GM12891 (cell line): ENCODE measurements around the gene PRKCA.

Source experiments
- POLR2A ChIP-seq: IDR thresholded peaks from 2 replicates; pipeline ENCODE4 v1.6.1; 2011; ENCODE audit warnings: low read depth, low read length, control low read depth
- POLR2AphosphoS5 ChIP-seq: IDR thresholded peaks from 2 replicates; pipeline ENCODE4 v1.6.1; 2011; ENCODE audit warnings: low read depth, low read length, control low read depth
- POU2F2 ChIP-seq: IDR thresholded peaks from 2 replicates; pipeline ENCODE4 v1.6.1; 2011; ENCODE audit warnings: low read depth, mild to moderate bottlenecking, control low read depth, low read length, moderate library complexity

DNA sequence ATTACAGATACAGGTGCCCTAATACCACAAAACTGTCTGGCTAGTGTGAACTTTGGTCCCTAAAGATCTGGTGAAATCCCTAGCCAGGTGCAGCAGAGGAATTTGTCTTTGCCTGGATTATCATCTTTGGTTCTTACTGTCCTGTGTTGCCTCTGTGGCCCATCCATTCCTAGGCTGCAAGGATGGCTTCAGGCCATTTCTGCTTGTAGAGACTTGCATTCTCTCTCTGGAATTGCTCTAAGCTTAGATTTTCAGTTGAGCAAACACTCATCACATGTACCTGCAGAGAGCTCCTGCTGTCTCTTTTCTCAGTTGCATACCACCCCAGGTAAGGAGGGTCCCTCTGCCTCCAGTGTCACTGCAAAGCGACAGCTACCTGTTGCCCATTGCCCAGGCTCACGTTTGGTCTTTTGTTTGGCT, 114.9 kb downstream of the PRKCA start:
- TF ChIP-seq POLR2A (no peak), POLR2AphosphoS5 (no peak), POU2F2 (no peak)
